SH-SY5Y (cell line): Measurements from ENCODE around the gene CCDC24.

Experiments used
- GATA2 ChIP-seq: IDR thresholded peaks from 2 replicates; pipeline ENCODE4 v1.6.1; 2011; ENCODE audit warnings: mild to moderate bottlenecking, low read depth, low read length
- GATA3 ChIP-seq: IDR thresholded peaks from 2 replicates; pipeline ENCODE4 v1.6.1; 2011; ENCODE audit warnings: low read depth, mild to moderate bottlenecking, low read length, moderate library complexity

DNA sequence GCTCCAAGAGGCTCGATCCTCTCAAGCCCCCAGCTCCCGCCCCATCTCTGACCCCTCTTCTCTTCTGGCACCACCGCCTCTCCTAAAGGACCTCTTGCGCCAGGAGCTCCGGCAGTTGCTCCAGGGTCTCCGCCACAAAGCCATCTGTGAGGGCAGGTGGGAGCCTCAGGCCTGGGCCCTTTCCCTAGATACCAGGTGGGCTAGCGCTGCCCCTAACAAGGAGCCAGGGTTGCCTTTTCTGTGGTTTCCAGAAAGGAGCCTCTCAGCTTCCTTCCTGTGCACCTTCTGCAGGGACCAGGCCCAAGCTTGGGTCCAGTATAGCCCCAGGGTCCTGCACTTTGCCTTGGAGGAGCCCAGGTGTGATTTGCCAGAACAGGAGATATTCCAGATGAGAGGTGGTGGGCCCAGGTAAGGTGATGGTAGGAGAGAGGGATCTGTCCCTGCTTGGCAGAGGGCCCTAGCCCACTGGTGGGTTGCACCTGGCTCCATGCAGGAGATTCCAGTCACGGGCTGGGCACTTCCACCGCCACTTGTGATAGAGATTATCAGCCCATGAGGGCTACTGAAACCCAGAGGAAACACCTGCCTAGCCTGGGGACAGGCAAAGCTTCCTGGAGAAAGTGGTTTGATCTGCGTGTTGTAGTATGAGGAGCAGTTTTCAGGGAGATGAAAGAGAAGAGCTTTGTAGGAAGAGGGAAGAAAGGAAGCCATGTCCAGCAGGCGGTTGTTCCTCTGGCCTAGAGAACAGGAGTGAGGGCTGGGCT is 1.0 kb downstream of the CCDC24 start:
- TF ChIP-seq GATA2 (no peak), GATA3 (no peak)
